ENCODE measurements around the gene RTN3. TPM values are rescaled to one million over a fixed set of nuclear protein-coding genes. Genes with fewer than 3 reads are reported as not detected.
"Not testable (repeated sequence)": the region's sequence is repeated elsewhere in the genome, so short reads cannot be mapped to it uniquely, and the experiment has no call there.

The RTN3 gene
- total RNA-seq, 2 experiments from 2014 or later: 46.7 to 47.6 TPM

- H3K9me3 Mint-ChIP-seq: no peaks in the 10 kb centered on the region
- CTCF ChIA-PET: interaction anchor here (0.6 to 3.0 kb wide), 5 partner anchors 10 to 312 kb away, joined by 3 to 17 read pairs (median 7); no protein-coding TSS in a partner anchor
- H3K27ac Mint-ChIP-seq: no peak overlapping the region
- DNase-seq: no peak
- peaks cover 2% of the 10 kb centered on the region for H3K36me3 Mint-ChIP-seq (ENCODE audit: low read depth)
- peaks cover 11% of the 10 kb centered on the region for H3K4me1 Mint-ChIP-seq (ENCODE audit: low read depth)
- intact Hi-C loops (cut with micrococcal nuclease): loop anchor here (5.0 kb wide), 1 partner anchor 171 kb away; the partner anchor contains the start of gene NAA40
- H3K27me3 Mint-ChIP-seq (ENCODE audit: low read depth): peaks cover 9% of the 10 kb centered on the region
- no peak overlapping the region for H3K4me3 Mint-ChIP-seq
Measured at GRCh38 chr11:63766531-63767235, 85.4 kb downstream of the RTN3 start.

GRCh38 chr11:63767267-63767564 is 85.9 kb downstream of the RTN3 start:
- H3K27ac Mint-ChIP-seq: no peak overlapping the region
- intact Hi-C loops (cut with micrococcal nuclease): loop anchor here (5.0 kb wide), 1 partner anchor 170 kb away; the partner anchor contains the start of gene NAA40
- peaks cover 2% of the 10 kb centered on the region for H3K36me3 Mint-ChIP-seq (ENCODE audit: low read depth)
- H3K27me3 Mint-ChIP-seq (ENCODE audit: low read depth): peaks cover 10% of the 10 kb centered on the region
- H3K9me3 Mint-ChIP-seq: no peaks in the 10 kb centered on the region
- CTCF ChIA-PET: interaction anchor here (0.6 to 3.0 kb wide), 11 partner anchors 10 to 312 kb away, joined by 3 to 17 read pairs (median 4); no protein-coding TSS in a partner anchor
- H3K4me3 Mint-ChIP-seq: peak overlapping the region; percentile 88
- DNase-seq: no peak
- peaks cover 11% of the 10 kb centered on the region for H3K4me1 Mint-ChIP-seq (ENCODE audit: low read depth)

- H3K9me3 Mint-ChIP-seq: no peaks in the 10 kb centered on the region
- H3K4me1 Mint-ChIP-seq (ENCODE audit: low read depth): peaks cover 11% of the 10 kb centered on the region
- intact Hi-C loops (cut with micrococcal nuclease): loop anchor here (1.0 to 5.0 kb wide), 4 partner anchors 71 to 381 kb away; partner anchors contain the start of genes MARK2 and NAA40
- peaks cover 12% of the 10 kb centered on the region for H3K27me3 Mint-ChIP-seq (ENCODE audit: low read depth)
- H3K4me3 Mint-ChIP-seq: peak overlapping the region; percentile 88
- DNase-seq: peak; percentile 34
- H3K36me3 Mint-ChIP-seq (ENCODE audit: low read depth): peaks cover 2% of the 10 kb centered on the region
- CTCF ChIA-PET: interaction anchor here (0.6 to 3.0 kb wide), 12 partner anchors 11 to 313 kb away, joined by 3 to 17 read pairs (median 4); no protein-coding TSS in a partner anchor
- H3K27ac Mint-ChIP-seq: no peak overlapping the region
Measured at GRCh38 chr11:63767565-63768236, 86.4 kb downstream of the RTN3 start.

GRCh38 chr11:63768237-63769041 is 87.1 kb downstream of the RTN3 start, which contains the start of gene ZFTA:
Gene ZFTA, minus strand, starts transcription at chr11:63768775. Its CDS starts 153 bp downstream, at chr11:63768622.
- peaks cover 2% of the 10 kb centered on the region for H3K36me3 Mint-ChIP-seq (ENCODE audit: low read depth)
- peak; percentile 49 for DNase-seq
- peaks cover 11% of the 10 kb centered on the region for H3K4me1 Mint-ChIP-seq (ENCODE audit: low read depth)
- H3K27me3 Mint-ChIP-seq (ENCODE audit: low read depth): peaks cover 12% of the 10 kb centered on the region
- H3K9me3 Mint-ChIP-seq: no peaks in the 10 kb centered on the region
- H3K27ac Mint-ChIP-seq: no peak within 1 kb of the TSS
- intact Hi-C loops (cut with micrococcal nuclease): loop anchor here (1.0 to 5.0 kb wide), 4 partner anchors 70 to 380 kb away; partner anchors contain the start of genes MARK2 and NAA40
- CTCF ChIA-PET: interaction anchor here (0.6 to 3.0 kb wide), 10 partner anchors 11 to 177 kb away, joined by 3 to 17 read pairs (median 4); no protein-coding TSS in a partner anchor
- peak within 1 kb of the TSS; percentile 88 for H3K4me3 Mint-ChIP-seq

- Mint-ChIP-seq H3K9me3 (no peaks in the 10 kb centered on the region), H3K36me3 (ENCODE audit: low read depth) (peaks cover 2% of the 10 kb centered on the region), H3K4me3 (peak overlapping the region; percentile 32), H3K4me1 (ENCODE audit: low read depth) (peaks cover 11% of the 10 kb centered on the region), H3K27me3 (ENCODE audit: low read depth) (peaks cover 12% of the 10 kb centered on the region), H3K27ac (no peak overlapping the region)
- DNase-seq: peak; percentile 32
- intact Hi-C loops (cut with micrococcal nuclease): loop anchor here (2.0 to 5.0 kb wide), 3 partner anchors 70 to 168 kb away; partner anchors contain the start of genes MARK2 and NAA40
- CTCF ChIA-PET: interaction anchor here (2.9 to 3.0 kb wide), 2 partner anchors 12 to 176 kb away, joined by 10 to 17 read pairs; no protein-coding TSS in a partner anchor
Measured at GRCh38 chr11:63769042-63769713, 87.9 kb downstream of the RTN3 start.

- intact Hi-C loops (cut with micrococcal nuclease): loop anchor here (2.0 to 5.0 kb wide), 3 partner anchors 69 to 167 kb away; partner anchors contain the start of genes MARK2 and NAA40
- H3K27me3 Mint-ChIP-seq (ENCODE audit: low read depth): peaks cover 12% of the 10 kb centered on the region
- H3K9me3 Mint-ChIP-seq: no peaks in the 10 kb centered on the region
- peak overlapping the region; percentile 50 for H3K4me3 Mint-ChIP-seq
- CTCF ChIA-PET: interaction anchor here (0.6 kb wide), 1 partner anchor 131 kb away, joined by 3 read pairs; no protein-coding TSS in a partner anchor
- H3K36me3 Mint-ChIP-seq (ENCODE audit: low read depth): peaks cover 2% of the 10 kb centered on the region
- peaks cover 11% of the 10 kb centered on the region for H3K4me1 Mint-ChIP-seq (ENCODE audit: low read depth)
- DNase-seq: no peak
- H3K27ac Mint-ChIP-seq: no peak overlapping the region
Measured at GRCh38 chr11:63769714-63770455, 88.6 kb downstream of the RTN3 start.

GRCh38 chr11:63770763-63771162 is 89.5 kb downstream of the RTN3 start:
- Mint-ChIP-seq H3K27ac (no peak overlapping the region), H3K4me3 (no peak overlapping the region), H3K36me3 (ENCODE audit: low read depth) (peaks cover 2% of the 10 kb centered on the region), H3K4me1 (ENCODE audit: low read depth) (peaks cover 11% of the 10 kb centered on the region), H3K9me3 (no peaks in the 10 kb centered on the region), H3K27me3 (ENCODE audit: low read depth) (peaks cover 12% of the 10 kb centered on the region)
- DNase-seq: peak; percentile 13
- intact Hi-C loops (cut with micrococcal nuclease): no loop called here
- CTCF ChIA-PET: no interaction called here

GRCh38 chr11:63771741-63772318 is 90.5 kb downstream of the RTN3 start:
- peaks cover 11% of the 10 kb centered on the region for H3K4me1 Mint-ChIP-seq (ENCODE audit: low read depth)
- H3K36me3 Mint-ChIP-seq (ENCODE audit: low read depth); H3K4me3 Mint-ChIP-seq; H3K9me3 Mint-ChIP-seq; H3K27ac Mint-ChIP-seq; DNase-seq; intact Hi-C loops (cut with micrococcal nuclease): not testable (repeated sequence)
- H3K27me3 Mint-ChIP-seq (ENCODE audit: low read depth): peaks cover 12% of the 10 kb centered on the region
- CTCF ChIA-PET: interaction anchor here (0.7 to 0.9 kb wide), 2 partner anchors 65 to 120 kb away, joined by 4 to 5 read pairs; no protein-coding TSS in a partner anchor

- H3K4me3 Mint-ChIP-seq: no peak overlapping the region
- H3K4me1 Mint-ChIP-seq (ENCODE audit: low read depth): peaks cover under 1% of the 10 kb centered on the region
- CTCF ChIA-PET: interaction anchor here (0.6 kb wide), 1 partner anchor 146 kb away, joined by 3 read pairs; no protein-coding TSS in a partner anchor
- intact Hi-C loops (cut with micrococcal nuclease): no loop called here
- H3K36me3 Mint-ChIP-seq (ENCODE audit: low read depth): no peaks in the 10 kb centered on the region
- no peak for DNase-seq
- H3K27me3 Mint-ChIP-seq (ENCODE audit: low read depth): peaks cover 7% of the 10 kb centered on the region
- no peak overlapping the region for H3K27ac Mint-ChIP-seq
- H3K9me3 Mint-ChIP-seq: no peaks in the 10 kb centered on the region
Measured at GRCh38 chr11:63775191-63775590, 93.9 kb downstream of the RTN3 start.

GRCh38 chr11:63779039-63779438 is 97.7 kb downstream of the RTN3 start:
- H3K4me3 Mint-ChIP-seq: no peak overlapping the region
- no peaks in the 10 kb centered on the region for H3K4me1 Mint-ChIP-seq (ENCODE audit: low read depth)
- intact Hi-C loops (cut with micrococcal nuclease): no loop called here
- DNase-seq: no peak
- H3K27ac Mint-ChIP-seq: no peak overlapping the region
- no peaks in the 10 kb centered on the region for H3K27me3 Mint-ChIP-seq (ENCODE audit: low read depth)
- no peaks in the 10 kb centered on the region for H3K36me3 Mint-ChIP-seq (ENCODE audit: low read depth)
- CTCF ChIA-PET: interaction anchor here (1.7 kb wide), 1 partner anchor 11 kb away, joined by 5 read pairs; the partner anchor contains the start of gene ZFTA
- H3K9me3 Mint-ChIP-seq: no peaks in the 10 kb centered on the region
